GM19468 (cell line): ENCODE measurements around the gene RNFT2.

Experiments used
- ATAC-seq: cut with Tn5 transposase; IDR thresholded peaks from one replicate; pipeline ENCODE4 v1.9.1; 2021; ENCODE audit warnings: mild to moderate bottlenecking, moderate library complexity, moderate number of reproducible peaks; ENCODE audit not compliant: unreplicated experiment; ENCODE audit errors: extremely low read depth

The RNFT2 gene, protein sequence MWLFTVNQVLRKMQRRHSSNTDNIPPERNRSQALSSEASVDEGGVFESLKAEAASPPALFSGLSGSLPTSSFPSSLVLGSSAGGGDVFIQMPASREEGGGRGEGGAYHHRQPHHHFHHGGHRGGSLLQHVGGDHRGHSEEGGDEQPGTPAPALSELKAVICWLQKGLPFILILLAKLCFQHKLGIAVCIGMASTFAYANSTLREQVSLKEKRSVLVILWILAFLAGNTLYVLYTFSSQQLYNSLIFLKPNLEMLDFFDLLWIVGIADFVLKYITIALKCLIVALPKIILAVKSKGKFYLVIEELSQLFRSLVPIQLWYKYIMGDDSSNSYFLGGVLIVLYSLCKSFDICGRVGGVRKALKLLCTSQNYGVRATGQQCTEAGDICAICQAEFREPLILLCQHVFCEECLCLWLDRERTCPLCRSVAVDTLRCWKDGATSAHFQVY

GRCh38 chr12:116737774-116738657 lies at the start of gene RNFT2, which contains the start of gene SPRING1:
TSS of gene RNFT2 (plus strand) at chr12:116738315. CDS start at chr12:116740498, 2,183 bp downstream.
TSS of gene SPRING1 (minus strand) at chr12:116738069. CDS start at chr12:116737900, 169 bp downstream.
- peak; percentile 96 for ATAC-seq

DNA sequence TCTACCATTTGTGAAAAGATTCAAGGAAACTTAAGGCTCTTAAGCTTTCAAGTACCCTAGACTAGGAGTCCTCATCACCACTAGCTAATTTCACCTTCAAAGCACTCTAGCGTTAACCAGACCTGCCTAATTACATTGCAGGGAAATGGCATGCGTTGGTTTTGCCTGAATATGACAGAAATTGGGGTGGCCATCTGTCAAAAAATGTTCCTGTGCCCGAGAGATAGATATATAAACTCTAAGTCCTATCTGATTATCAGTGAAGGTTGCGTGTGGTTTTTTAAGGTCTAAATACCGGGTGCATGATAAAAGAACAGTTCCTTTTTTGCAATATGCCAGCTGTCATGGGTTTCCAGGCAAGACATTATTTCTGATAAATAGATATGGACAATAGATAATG lies 48.6 kb upstream of the RNFT2 start:
- no peak for ATAC-seq

GRCh38 chr12:116689979-116690744 lies 48.0 kb upstream of the RNFT2 start:
- no peak for ATAC-seq

DNA sequence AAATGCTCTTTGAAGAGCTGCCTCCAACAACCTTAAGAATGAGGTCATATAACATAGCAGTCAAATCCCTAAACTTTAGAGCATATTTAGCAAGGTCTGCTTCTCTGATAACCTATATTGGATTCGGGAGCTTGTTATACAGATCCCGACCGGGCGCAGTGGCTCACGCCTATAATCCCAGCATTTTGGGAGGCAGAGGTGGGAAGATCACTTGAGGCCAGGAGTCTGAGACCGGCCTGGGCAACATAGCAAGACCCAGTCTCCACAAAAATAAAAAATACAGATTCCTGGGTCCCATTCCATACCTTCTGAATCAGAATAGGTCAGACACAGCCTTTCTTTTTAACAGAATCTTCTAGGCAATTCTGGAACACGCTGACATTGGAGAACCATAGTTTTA lies 46.9 kb upstream of the RNFT2 start:
- ATAC-seq: no peak

DNA sequence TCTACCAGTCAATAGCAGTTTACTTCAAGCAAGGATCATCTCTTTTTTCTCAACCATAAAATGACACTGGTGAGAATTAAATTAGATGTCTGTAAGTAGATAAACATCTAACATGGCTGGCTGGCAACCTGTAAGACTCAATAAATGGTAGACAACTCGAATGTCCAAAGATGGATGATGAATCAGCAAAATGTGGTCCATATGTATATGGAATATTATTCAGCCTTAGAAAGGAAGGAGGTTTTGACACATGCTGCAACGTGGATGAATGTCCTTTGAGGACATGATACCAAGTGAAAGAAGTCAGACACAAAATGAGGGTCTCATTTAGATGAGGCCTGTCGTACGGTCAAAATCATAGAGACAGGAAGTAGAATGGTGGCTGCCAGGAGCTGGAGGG lies 46.5 kb upstream of the RNFT2 start:
- no peak for ATAC-seq

DNA sequence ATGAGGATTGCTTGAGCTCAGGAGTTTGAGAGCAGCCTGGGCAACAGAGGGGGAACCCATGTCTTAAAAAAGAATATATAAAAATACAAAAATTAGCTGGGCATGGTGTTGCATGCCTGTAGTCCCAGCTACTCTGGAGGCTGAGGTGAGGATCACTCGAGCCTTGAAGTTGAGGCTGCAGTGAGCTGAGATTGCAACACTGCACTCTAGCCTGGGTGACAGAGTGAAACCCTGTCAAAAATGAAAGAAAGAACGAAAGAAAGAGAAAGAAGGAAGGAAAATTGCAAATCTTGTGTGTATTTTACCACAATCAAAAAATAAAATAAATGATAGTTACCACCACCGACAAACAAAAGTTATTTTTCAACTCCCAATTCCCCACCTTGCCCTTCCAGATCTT lies 45.5 kb upstream of the RNFT2 start:
- no peak for ATAC-seq

DNA sequence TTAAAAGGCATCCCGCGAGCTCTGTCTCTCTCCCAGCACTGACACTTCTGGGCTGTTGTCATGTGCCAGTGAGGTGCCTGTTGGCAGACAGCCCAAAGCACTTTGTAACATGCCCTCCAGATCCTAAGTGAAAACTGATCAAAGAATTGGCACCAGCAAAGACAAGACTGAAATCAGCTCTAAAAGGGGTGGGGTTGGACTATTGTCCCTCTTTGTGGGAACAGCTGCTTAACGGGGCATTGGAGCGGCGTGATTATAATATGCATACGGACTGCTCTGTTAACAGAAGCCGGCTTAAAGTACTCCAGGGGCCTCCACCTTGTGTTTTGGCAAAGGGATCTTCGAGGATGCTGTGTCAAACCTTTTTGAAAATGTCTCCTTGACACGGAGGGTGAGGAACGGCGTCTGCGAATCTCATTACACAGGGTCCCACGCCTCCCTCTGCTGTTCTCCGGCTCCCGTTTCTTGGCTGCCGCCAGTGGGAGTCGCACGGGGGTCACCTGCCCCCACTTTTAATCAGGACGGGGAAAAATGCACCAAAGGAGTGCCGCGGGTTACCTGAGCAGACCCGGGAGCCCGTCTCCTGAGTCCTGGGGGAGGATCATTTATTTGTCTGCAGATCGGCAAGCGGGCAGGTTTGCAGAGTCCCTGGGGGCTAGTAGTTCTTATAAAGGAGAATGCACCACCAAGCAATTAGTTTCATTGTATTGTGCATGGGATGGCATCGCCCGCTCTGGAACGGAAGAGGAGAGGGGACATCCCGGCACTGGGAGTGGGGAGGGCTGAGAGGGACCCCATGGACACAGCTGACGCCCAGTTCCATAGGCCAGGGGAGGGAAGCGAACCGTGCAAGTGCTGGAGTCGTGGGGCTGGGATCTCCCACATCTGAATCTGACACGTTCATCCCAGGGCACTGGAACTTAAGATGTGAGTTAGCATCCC lies 44.6 kb upstream of the RNFT2 start:
- no peak for ATAC-seq

DNA sequence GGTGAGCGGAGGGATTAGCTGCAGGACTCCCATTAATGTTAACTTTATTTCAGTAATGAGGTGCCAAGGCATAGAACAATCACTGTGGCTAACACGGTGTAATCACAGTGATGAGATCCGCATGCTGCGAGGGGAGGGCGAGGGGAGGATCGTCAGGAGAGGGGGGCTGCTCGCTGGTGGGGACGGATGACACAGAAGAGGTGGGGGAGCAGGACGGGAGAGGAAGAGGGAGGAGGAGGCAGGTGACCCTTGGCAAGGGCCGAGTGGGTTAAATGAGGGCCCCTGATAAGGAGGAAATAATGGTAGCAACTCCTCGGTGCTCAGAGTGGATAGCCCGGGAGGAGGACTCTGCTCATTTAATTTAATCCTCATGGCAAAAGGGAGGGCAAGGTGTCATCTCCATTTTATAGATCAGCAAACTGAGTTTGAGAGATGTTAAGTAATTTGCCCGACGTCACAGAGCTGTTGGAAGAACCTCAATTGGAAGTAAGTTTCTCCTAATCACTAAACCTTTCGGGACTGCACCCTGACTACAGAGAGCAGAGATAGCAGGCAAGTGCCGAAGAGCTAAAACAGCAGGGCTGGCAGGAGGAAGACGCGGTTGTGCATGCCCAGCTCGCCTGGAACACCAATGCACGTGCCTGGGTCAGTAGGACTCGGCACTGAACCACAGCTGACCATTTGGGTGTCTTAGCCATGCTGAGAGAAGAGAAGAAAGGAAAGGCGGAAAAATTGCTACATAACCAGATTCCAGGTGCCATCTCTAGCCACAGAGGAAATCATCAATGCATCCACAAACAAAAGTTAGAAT lies 43.3 kb upstream of the RNFT2 start:
- no peak for ATAC-seq

DNA sequence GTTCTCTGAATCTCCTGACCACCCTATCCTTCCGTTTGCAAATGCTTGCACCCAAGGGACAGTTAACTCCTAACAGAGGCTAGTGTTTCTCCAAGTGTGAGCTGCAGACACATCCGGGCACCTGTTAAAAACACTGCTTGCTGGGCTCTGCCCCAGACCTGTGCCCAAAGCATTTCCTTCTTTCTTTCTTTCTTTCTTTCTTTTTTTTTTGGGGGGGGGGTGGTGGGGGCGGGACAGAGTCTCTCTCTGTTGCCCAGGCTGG lies 42.7 kb upstream of the RNFT2 start:
- ATAC-seq: no peak

- ATAC-seq: no peak
These were observed 40.8 kb upstream of the RNFT2 start for GRCh38 chr12:116697305-116697704.

DNA sequence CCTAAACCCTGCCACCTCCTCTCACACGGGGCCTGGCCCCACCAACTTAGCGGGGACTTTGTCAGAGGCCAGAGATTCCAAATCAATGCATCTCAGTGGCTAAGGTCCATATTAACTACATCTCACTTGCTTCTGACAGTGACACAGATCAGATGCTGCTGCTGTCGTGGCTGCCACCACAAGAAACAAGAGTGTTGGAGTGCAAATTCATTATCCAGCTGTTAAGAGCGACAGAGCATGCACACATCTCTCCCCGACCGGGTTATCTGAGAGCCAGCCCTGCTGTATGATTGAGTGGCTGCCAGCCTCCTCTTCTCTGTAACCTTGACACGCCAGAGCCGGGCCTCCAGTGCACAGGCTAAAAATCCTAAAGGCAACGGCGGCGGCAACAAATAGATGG lies 40.4 kb upstream of the RNFT2 start:
- no peak for ATAC-seq

- no peak for ATAC-seq
These were observed 40.0 kb upstream of the RNFT2 start for GRCh38 chr12:116698116-116698515.

DNA sequence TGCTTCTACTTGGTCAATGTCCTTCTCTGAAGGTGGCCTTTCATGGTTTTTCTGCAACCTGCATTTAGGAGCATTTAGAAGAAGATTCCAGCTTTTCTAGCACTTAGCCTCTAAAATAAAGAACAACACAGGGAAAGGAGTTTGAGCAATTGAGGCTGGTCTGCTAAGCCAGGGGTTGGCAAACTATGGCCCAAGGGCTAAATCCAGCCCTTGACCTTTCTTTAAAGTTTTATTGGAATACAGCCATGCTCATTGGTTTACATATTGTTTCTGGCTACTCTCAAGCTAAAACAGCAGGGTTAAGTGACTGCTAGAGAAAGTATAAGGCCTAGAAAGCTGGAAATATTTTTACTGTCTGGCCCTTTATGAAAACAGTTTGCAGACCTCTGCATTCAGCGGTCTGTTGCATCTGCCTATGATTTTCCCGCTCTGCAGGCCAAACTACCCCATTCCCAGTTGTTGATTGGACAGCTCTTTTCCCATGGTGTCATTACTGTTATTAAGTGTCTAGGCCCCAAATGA lies 39.5 kb upstream of the RNFT2 start:
- ATAC-seq: no peak

- ATAC-seq: no peak
These were observed 38.0 kb upstream of the RNFT2 start for GRCh38 chr12:116700066-116700465.

DNA sequence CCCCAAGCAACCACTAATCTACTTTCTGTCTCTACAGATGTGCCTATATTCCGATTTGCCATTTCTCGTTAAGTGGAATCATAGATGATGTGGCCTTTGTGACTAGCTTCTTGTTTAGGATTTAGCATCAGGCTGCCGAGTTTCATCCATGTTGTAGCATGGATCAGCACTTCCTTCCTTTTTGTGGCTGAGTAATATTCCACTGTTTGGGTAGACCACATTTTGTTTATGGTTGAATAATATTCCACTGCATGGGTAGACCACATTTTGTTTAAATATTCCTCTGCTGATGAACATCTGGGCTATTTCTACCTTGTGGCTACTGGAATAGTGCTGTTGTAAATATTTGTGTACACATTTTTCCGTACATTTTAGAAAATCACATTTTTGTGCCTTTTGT lies 36.7 kb upstream of the RNFT2 start:
- no peak for ATAC-seq

- ATAC-seq: no peak
These were observed 34.8 kb upstream of the RNFT2 start for GRCh38 chr12:116703214-116703795.

DNA sequence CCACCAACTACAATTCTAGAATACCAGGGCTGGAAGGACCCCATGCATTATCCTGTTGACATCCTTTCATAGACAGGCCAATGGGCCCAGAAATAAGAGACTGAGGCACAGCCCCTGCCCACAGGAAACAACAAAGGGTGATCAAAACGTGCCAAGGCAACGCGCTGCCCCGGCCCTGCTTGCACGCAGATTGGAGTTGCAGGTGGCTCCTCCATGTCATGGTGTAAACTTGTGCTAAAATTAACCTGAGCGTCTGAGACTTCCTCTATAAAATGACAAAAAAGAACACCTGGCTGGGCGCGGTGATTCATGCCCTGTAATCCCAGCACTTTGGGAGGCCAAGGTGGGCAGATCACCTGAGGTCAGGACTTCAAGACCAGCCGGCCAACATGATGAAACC lies 30.4 kb upstream of the RNFT2 start:
- no peak for ATAC-seq
